GM18951 (cell line): Measurements from ENCODE around the gene REPIN1.

Source experiments
- POLR2A ChIP-seq: IDR thresholded peaks from 4 replicates; pipeline ENCODE4 v1.6.1; 2011; ENCODE audit warnings: mild to moderate bottlenecking; ENCODE audit not compliant: insufficient read length, insufficient read depth; ENCODE audit errors: extremely low read depth
- in situ Hi-C: fragments of 300-500 bp; cut with MboI; formaldehyde crosslinking; loops from one replicate; pipeline ENCODE4 v1.12.0; 2022; ENCODE audit warnings: low sequenced_read_pairs, mixed read lengths, inconsistent platforms; ENCODE audit not compliant: unreplicated experiment

The REPIN1 gene

DNA sequence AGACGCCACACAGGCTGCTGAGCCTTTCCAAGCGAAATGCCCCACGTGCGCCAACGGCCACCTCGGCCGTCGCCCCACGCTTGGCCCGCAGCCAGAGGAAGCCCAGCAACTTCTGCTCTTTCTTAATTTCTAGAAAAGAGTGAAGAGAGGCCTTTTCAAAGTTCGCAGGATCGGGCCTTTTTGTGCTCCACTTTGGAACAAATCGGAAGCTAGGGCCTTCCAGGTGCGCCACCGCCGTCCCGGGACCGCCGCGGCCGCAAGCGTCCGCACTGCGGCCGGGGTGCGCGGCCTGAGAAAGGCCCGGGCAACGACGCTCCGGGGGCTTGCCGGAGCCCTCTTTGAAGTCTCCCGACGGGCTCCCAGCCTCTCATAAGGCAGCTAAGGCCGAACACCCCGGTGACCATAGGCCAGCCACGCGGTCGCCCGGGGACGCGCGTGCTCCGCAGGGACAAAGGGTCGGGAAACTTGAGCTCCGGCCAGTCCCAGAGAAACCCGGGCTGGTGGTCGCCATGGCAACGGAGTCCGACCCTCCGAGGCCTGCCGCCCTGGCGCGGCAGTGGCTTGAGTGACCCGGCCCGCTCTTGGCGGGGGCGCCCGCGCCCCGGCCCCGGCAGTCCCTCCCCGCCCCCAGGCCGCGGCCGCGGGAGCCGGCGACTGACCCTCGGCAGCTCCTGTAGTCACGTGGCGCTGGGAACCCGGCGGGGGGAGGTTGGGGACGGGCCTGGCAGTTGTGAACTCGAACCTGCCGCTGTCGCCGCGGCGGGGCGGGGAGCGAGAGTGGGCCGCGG, at the start of gene REPIN1:
Gene REPIN1 (plus strand): TSS at position 727 of the 788 bp plus-strand sequence. CDS start 890 bp downstream, outside the sequence.
- in situ Hi-C loops = no loop called here
- TF ChIP-seq POLR2A = peak; percentile 77

- in situ Hi-C loops = no loop called here
- no peak for TF ChIP-seq POLR2A
Observed at GRCh38 chr7:150321788-150322113, 46.9 kb upstream of the REPIN1 start.

GRCh38 chr7:150322114-150322832, 46.3 kb upstream of the REPIN1 start:
- TF ChIP-seq POLR2A = no peak
- in situ Hi-C loops = no loop called here

DNA sequence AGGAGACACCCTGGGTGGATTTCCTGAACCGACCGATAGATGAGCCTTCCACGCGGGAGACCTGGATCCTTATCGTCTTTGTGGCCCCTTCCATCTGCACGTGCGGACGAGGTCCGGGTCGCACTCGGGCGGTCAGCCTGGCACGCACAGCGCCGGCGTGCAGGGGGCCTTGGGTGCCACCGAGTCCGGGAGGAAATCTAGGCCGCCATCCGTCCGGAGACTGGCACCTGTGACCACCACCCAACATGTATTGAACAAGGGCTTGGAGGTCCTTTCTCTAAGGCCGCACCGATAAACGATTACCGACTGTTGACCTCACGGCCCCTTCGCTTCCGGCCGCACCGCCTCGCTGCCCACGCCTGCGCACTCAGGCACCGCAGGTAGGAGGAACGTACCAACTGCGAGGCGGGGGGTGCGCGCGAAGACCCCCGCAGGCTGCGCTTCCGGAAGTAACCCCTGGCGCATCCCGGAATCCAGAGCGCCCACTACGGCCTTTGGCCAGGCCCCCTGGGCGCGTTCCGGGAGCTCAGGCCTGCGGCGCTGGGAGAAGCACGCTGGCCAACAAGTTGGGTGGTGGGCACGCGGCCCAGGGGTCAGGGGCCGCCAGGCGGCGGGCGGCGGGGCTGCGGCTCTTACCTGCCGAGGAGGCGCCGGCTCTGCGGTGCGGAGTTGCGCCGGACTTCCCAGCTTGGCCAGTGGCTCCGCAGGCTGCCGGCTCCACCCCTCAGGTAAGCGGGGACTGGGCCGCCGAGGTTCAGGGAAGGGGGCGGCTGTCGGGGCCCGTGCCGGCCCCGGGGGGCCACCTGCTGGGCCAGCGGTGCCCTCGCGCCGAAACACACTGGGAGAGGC, 45.6 kb upstream of the REPIN1 start, which contains the start of the genes ACTR3C and LRRC61:
Gene ACTR3C (minus strand): TSS at position 713 of the 849 bp plus-strand sequence. CDS start 28,249 bp downstream, outside the sequence.
Gene LRRC61 (plus strand): TSS at position 523 of the 849 bp plus-strand sequence. CDS start 13,507 bp downstream, outside the sequence.
- TF ChIP-seq POLR2A = peak; percentile 84
- in situ Hi-C loops = no loop called here

DNA sequence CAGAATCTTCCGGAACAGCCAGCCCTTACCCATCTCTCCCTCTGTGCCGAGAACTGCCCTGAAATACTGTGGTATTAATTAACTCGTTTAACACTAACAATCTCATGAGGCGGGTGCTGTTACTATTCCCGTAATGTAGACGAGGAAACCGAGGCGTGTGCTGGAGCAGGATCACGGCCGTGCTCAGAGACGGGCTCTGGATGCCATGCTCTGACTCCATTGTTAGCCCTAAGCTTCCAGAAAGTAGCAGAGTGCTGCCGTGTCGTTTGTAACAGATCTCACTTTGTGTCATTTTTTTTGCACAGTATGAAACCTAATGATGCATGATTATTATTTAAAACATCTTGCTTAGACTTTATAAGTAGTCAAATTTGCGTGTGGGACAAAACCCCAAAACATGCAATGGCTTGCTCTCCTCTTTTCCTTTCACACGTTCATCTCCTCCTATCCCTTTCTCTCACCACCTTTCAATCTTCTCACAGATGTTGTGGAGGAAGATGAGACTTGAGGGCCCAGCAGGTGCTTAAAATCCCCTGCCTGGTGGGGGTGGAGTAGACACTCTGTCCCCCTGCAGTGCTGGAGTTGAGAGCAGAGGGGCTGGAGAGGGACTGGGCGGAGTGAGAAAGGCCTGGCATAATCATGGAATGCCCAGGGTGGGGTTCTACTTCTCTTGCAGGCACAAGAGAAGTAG, 44.8 kb upstream of the REPIN1 start:
- in situ Hi-C loops = no loop called here
- TF ChIP-seq POLR2A = no peak

- no peak for TF ChIP-seq POLR2A
- in situ Hi-C loops = no loop called here
Observed at GRCh38 chr7:150324373-150324961, 44.2 kb upstream of the REPIN1 start.

DNA sequence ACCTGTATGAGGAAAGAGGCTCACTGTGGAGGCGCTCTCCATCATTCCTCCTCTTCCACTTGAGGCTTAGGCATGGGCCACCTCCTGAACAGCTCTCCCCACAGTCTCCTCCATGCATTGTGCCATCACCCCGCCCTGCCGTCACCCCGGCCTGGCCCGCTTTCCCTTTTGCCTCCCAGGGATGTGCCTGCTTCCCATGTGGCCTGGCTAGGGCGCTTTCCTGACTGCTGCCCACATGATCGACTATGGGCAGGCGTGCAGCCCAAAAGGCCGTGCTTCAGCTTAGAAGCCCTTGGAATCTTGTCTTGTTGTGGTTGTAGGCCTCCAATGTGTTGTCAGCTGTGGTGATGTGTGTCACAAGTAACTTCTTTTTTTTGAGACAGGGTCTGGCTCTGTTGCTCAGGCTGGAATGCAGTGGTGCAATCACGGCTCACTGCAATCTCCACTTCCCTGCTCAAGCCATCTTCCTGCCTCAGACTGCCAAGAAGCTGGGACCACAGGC, 43.5 kb upstream of the REPIN1 start:
- TF ChIP-seq POLR2A = no peak
- in situ Hi-C loops = no loop called here

GRCh38 chr7:150325901-150326300, 42.7 kb upstream of the REPIN1 start:
- in situ Hi-C loops = no loop called here
- no peak for TF ChIP-seq POLR2A

- no peak for TF ChIP-seq POLR2A
- in situ Hi-C loops = no loop called here
Observed at GRCh38 chr7:150326657-150327268, 41.9 kb upstream of the REPIN1 start.

- no peak for TF ChIP-seq POLR2A
- in situ Hi-C loops = no loop called here
Observed at GRCh38 chr7:150327308-150327707, 41.3 kb upstream of the REPIN1 start.

- in situ Hi-C loops = no loop called here
- TF ChIP-seq POLR2A = no peak
Observed at GRCh38 chr7:150329331-150330120, 39.1 kb upstream of the REPIN1 start.
